Stimulated activated CD4-positive, alpha-beta T cell treated with anti-CD3 and anti-CD28 coated beads, Interleukin-4, amount 100 ng/mL, for 24 hours (primary cell): ENCODE results near the gene SAPCD1.

Experiments used
- DNase-seq: peaks from one replicate; pipeline ENCODE4 v3.0.0-alpha.2; 2020

SAPCD1 gene

DNA sequence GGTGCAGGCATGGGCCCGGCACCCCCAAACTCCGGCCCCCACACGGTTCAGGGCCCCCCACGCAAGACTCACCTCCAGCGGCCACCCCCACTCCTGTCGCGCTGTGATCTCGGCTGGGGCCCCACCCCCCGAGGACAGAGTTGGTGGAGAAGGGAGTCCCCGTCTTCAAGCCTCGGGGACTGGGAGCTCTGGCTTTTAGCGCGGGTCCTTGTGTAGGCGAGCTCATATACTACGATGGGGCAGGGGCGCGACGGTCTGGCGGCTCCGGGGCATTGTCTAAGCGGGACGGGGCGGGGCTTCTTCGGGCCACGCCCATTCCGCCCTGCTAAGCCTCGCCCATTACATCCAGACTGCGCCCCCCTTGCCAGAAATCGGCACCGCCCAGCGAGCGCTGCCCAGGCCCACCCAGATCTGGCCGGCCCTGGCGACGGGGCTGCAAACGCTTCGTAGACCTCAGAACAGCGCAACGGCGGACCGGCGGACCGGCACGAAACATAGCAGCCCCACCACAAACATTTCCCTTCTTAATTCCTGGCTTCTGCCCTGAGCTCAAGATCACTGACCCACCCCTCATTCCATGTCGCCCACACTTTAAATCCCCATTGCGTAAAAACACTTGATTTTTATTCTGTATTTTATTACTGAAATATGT lies 32.4 kb upstream of the SAPCD1 start:
- peak; percentile 56 for DNase-seq

DNA sequence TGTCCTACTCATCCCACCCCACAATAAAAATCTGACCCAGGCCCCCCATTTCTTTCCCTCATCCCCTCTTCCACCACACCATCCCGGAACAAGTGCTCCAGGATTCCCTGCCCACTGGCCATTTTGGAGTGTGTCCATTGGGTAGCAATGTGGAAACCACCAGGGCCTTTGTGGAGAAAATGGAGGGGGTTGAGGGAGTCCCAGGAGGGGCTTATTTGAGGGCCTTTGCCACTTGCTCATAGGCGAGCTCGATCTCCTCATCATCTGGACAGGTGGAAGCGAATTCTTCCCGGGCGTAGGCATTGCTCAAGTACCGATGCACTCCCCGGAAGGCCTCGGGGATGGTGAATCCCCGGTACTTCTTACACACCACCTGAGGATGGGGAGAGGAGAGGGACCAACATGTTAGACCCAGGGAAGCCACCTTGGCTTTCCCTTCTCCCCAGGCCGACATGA lies 31.8 kb upstream of the SAPCD1 start:
- no peak for DNase-seq

DNA sequence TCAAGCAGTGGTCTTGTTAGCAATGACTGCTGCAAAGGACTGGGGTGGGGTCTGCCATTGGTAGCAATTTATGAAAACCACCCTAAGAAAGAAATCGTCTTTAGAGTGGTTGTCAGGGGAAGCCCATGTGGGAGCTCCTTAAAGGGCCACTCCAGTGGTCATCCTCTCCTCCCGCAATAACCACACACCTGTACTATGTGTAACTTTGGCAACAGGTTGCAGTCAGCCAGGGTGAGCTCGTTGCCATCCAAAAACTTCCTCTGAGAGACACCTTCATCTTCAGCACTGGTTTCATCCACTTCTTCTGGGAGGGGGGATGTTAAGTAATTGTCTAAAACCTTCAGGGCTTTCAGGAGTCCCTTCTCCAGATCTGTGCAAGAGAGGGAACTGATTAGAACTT lies 30.4 kb upstream of the SAPCD1 start:
- no peak for DNase-seq

- DNase-seq: no peak
Measured at GRCh38 chr6:31733734-31734133, 28.7 kb upstream of the SAPCD1 start.

GRCh38 chr6:31734247-31734820 lies 28.1 kb upstream of the SAPCD1 start:
- no peak for DNase-seq

DNA sequence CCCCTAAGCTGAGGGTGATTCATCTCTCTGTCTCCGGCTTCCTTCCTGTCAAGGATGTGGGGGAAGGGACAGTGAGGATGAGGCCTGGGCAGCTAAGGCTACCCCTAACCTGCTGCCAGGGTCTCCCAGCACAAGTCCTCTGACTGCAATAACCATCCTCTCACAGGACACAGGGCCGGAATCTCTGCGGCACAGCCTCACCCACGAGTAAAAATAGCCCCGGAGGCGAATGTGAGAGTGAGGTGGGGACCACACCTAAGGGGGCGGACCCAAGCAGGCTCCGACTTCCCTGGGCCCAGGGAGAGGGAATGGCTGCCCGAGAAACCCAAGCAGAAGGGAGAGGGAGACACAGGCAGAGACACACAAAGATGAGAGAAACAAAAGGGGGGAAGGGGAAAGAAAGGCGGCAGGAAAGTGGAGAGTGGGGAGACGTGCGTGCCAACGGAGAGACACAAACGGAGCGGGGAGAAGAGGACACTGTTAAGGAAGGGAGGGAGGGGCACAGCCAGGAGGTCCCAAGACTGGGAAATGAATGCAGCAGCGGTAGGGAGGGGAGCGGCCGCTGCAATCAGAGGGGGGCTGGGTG lies 27.5 kb upstream of the SAPCD1 start:
- peak; percentile 62 for DNase-seq

GRCh38 chr6:31736021-31736767 lies 26.3 kb upstream of the SAPCD1 start, which contains the start of gene CLIC1:
Gene CLIC1, minus strand, starts transcription at chr6:31736530. Its CDS starts 230 bp downstream, at chr6:31736300.
- DNase-seq: peak; percentile 82

DNA sequence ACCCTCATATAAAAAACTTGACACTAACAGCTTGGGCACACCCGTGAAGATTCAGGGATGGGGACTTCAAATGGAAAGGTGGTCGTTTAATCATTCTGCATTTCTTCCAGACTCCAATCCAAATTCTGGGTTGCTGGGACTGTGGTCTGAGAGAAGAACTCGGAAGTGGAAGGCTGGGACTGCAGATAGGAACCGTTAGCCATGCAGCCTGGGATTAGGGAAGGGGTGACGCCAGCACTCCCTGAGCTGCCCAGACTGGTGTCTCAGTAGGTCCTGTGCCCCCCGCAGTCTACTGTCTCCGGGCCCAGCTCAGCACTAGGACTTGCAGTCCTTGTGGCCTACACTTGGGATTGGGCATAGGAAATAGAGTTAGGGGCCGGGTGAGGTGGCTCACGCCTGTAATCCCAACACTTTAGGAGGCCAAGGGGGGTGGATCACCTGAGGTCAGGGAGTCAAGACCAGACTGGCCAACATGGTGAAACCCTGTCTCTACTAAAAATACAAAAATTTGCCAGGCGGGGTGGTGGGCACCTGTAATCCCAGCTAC lies 25.6 kb upstream of the SAPCD1 start:
- no peak for DNase-seq

DNA sequence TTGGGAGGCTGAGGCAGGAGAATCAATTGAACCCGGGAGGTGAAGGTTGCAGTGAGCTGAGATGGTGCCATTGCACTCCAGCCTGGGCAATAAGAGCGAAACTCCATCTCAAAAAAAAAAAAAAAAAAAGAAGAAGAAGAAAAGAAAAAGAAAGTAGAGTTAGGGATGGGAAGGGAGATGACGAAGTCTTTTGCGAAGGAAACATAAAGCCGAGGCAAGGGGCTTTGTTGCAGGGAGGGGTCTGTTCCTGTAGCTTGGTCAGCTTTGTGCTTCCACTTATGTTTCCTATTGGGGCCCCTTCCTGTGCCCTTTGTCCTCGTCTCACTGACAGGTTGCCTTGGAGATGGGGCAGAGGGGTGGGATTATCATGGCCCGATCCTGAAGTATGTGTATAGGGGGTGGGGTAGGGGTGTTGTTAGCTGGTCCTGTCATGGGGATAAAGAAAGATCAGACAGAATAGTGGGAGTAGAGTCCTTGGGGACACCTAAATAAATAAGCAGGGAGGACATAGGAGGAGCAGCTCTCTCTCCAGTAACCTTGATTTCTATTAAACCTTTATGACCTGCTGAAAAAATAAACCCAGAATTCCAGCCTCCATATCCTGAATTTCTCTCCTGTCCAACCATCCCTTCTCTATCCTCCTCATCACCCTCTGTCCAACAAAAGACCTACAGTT lies 25.0 kb upstream of the SAPCD1 start:
- DNase-seq: no peak

GRCh38 chr6:31737991-31738979 lies 24.2 kb upstream of the SAPCD1 start:
- DNase-seq: peak; percentile 62

DNA sequence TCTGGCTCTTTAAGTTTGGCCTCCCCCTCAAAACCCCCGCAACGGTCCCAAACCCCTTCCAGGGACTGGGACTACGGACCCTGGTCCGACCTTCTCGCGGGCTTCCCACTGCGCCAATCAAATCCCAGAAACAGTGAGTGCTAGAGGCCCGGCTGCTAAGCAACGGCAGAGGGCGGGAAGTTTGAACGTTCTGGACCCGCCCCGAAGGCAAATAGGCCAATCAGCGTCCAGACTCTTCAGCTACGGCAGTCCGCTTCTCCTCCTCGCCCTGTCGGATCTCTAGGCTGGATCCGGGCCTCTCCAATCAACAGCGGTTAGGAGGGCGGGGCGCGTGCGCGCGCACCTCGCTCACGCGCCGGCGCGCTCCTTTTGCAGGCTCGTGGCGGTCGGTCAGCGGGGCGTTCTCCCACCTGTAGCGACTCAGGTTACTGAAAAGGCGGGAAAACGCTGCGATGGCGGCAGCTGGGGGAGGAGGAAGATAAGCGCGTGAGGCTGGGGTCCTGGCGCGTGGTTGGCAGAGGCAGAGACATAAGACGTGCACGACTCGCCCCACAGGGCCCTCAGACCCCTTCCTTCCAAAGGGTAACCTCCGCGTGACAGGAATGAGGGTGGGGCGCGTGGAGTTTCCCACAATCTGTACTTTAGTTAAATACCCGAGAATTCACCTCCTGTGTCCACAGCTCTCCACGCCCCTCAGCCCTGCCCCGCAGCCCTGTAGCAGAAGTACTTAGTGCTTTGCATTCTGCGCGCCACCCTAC lies 22.6 kb upstream of the SAPCD1 start, which contains the start of gene MSH5:
MSH5 (plus strand) TSS at position 367 of the 758 bp plus-strand sequence. CDS start 462 bp downstream, outside the sequence.
- peak; percentile 97 for DNase-seq

GRCh38 chr6:31740397-31741223 lies 21.8 kb upstream of the SAPCD1 start:
- DNase-seq: no peak

GRCh38 chr6:31741815-31742214 lies 20.6 kb upstream of the SAPCD1 start:
- no peak for DNase-seq

- DNase-seq: no peak
Measured at GRCh38 chr6:31742894-31743293, 19.6 kb upstream of the SAPCD1 start.

GRCh38 chr6:31744422-31744821 lies 18.0 kb upstream of the SAPCD1 start:
- DNase-seq: no peak

DNA sequence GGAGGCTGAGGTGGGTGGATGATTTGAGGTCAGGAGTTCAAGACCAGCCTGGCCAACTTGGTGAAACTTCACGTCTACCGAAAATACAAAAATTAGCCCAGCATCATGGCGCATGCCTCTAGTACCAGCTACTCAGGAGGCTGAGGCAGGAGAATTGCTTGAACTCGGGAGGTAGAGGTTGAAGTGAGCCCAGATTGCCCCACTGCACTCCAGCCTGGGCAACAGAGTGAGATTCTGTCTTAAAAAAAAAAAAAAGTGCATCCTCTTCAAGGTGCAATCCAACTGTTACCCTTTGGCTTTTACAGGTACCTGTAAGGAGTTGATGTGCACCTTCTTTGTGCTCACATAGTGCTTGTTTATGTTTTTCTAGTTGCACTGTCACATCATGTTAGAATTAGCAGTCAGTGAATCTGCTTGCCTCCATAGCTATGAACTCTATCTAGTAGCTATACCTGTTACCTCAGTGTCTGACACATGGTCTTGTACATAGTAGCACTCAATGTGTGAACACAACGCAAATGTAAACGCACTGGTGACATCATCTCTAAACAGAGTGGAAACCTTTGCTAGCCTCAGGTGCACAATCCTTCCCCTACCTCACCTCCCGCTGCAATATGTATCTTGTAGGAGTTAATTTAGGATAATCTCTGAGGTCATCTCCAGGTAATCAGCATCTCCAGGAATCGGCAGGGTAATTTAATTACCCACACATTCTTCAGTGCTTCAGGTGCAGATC lies 13.0 kb upstream of the SAPCD1 start:
- no peak for DNase-seq

DNA sequence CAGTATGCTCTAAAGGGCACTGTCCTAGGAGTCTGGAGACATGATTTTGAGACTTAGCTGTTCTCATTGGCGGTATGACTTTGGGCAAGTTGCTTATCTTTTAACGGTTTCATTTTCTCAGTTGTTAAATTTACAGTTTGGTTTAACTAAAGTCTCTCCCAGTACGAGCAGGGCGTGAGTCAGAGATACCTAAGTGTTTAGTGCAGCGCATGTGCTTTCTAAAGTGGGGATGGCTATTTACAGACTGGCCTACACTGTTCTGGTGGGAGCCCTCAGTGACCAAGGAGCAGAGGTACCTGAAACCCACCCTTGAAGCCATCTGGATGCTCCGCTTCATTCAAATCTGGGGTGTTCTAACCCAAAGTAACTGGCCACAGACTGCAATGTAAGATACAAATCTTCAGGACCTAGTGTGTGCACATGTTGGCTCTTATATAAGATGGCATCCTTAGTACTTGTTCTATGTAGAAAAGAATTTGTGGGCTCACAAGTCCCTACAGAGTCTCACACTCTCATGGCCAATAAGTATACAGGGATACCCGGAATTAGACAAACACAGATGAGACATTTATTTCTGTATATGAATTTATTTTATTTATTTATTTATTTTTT lies 11.9 kb upstream of the SAPCD1 start:
- no peak for DNase-seq

- no peak for DNase-seq
Measured at GRCh38 chr6:31752739-31753319, 9.6 kb upstream of the SAPCD1 start.
